Kasumi-1 (cell line): ENCODE data around the gene LDB2.
"Not testable (repeated sequence)": the region's sequence is repeated elsewhere in the genome, so short reads cannot be mapped to it uniquely, and the experiment has no call there.

ENCODE experiments used
- DNase-seq, 2 experiments: peaks; one replicate each; lab custom pipeline; 2025; lab: John Stamatoyannopoulos, UW

Gene LDB2

GRCh38 chr4:16544869-16545268 lies 353.6 kb downstream of the LDB2 start:
- DNase-seq, result no peak

GRCh38 chr4:16544251-16544721 lies 354.2 kb downstream of the LDB2 start:
- DNase-seq, result no peak

- no peak for DNase-seq
Measured at GRCh38 chr4:16537926-16538325, 360.5 kb downstream of the LDB2 start.

GRCh38 chr4:16532240-16532970 lies 366.0 kb downstream of the LDB2 start:
- DNase-seq, result peak in 1 of 2 experiments; percentile 16

- DNase-seq, result no peak
Measured at GRCh38 chr4:16530688-16531635, 367.5 kb downstream of the LDB2 start.

GRCh38 chr4:16524911-16525554 lies 373.4 kb downstream of the LDB2 start:
- DNase-seq, result peak in 1 of 2 experiments; percentile 7

GRCh38 chr4:16524406-16524805 lies 374.0 kb downstream of the LDB2 start:
- DNase-seq, result no peak

- DNase-seq, result not testable (repeated sequence)
Measured at GRCh38 chr4:16523526-16523925, 374.9 kb downstream of the LDB2 start.

- DNase-seq, result no peak
Measured at GRCh38 chr4:16521156-16521915, 377.1 kb downstream of the LDB2 start.

- DNase-seq, result peak; percentile 57 to 59
Measured at GRCh38 chr4:16516796-16517439, 381.5 kb downstream of the LDB2 start.

- DNase-seq, result no peak
Measured at GRCh38 chr4:16513876-16514275, 384.6 kb downstream of the LDB2 start.

- DNase-seq, result no peak
Measured at GRCh38 chr4:16508968-16509367, 389.5 kb downstream of the LDB2 start.

- DNase-seq, result peak; percentile 8 to 29
Measured at GRCh38 chr4:16505726-16506125, 392.7 kb downstream of the LDB2 start.

GRCh38 chr4:16505267-16505666 lies 393.2 kb downstream of the LDB2 start:
- no peak for DNase-seq

GRCh38 chr4:16503421-16504100 lies 394.9 kb downstream of the LDB2 start:
- DNase-seq, result no peak

GRCh38 chr4:16498978-16499377 lies 399.5 kb downstream of the LDB2 start:
- no peak for DNase-seq

- no peak for DNase-seq
Measured at GRCh38 chr4:16496501-16496900, 401.9 kb downstream of the LDB2 start.

GRCh38 chr4:16492872-16493271 lies 405.6 kb downstream of the LDB2 start:
- DNase-seq, result no peak

GRCh38 chr4:16489226-16489625 lies 409.2 kb downstream of the LDB2 start:
- DNase-seq, result no peak

- no peak for DNase-seq
Measured at GRCh38 chr4:16488084-16488483, 410.4 kb downstream of the LDB2 start.
